Dendritic cell treated with granulocyte-macrophage colony-stimulating factor and Interleukin-4, amounts not matched to agents 40 ng/mL and 50 ng/mL, for 4 days (primary cell): Measurements from ENCODE around the gene CACNA1D.
A peak's percentile ranks its signal among the peaks of the same experiment; 100 is the strongest.

ENCODE experiments used
- H3K27ac Mint-ChIP-seq: one replicate; pipeline ENCODE4 v1.8.0; 2022; ENCODE audit warnings: mild to moderate bottlenecking, mixed read lengths
- H3K27me3 Mint-ChIP-seq: one replicate; pipeline ENCODE4 v1.8.0; 2022; ENCODE audit warnings: mild to moderate bottlenecking, mixed read lengths
- H3K36me3 Mint-ChIP-seq: one replicate; pipeline ENCODE4 v1.8.0; 2022; ENCODE audit warnings: low read depth, mixed read lengths
- H3K4me1 Mint-ChIP-seq: one replicate; pipeline ENCODE4 v1.8.0; 2022; ENCODE audit warnings: low read depth, mixed read lengths
- H3K4me3 Mint-ChIP-seq: one replicate; pipeline ENCODE4 v1.8.0; 2022; ENCODE audit warnings: mild to moderate bottlenecking, moderate library complexity, mixed read lengths
- H3K9me3 Mint-ChIP-seq: one replicate; pipeline ENCODE4 v1.8.0; 2022; ENCODE audit warnings: mixed read lengths
- intact Hi-C: fragments of 100-400 bp; cut with micrococcal nuclease; formaldehyde crosslinking; loops from one replicate; pipeline ENCODE4 v1.15.0; 2022

The CACNA1D gene

GRCh38 chr3:53614307-53614706, 119.9 kb downstream of the CACNA1D start:
- H3K36me3 Mint-ChIP-seq, result no peaks in the 10 kb centered on the region
- peak overlapping the region; percentile 78 for H3K27ac Mint-ChIP-seq
- peaks cover 20% of the 10 kb centered on the region for H3K27me3 Mint-ChIP-seq
- no peak overlapping the region for H3K4me3 Mint-ChIP-seq
- peaks cover 56% of the 10 kb centered on the region for H3K4me1 Mint-ChIP-seq
- no peaks in the 10 kb centered on the region for H3K9me3 Mint-ChIP-seq
- intact Hi-C loops, result no loop called here

- Mint-ChIP-seq H3K4me1 (peaks cover 52% of the 10 kb centered on the region), H3K27ac (peak overlapping the region; percentile 30), H3K27me3 (peaks cover 35% of the 10 kb centered on the region), H3K36me3 (no peaks in the 10 kb centered on the region), H3K4me3 (no peak overlapping the region), H3K9me3 (no peaks in the 10 kb centered on the region)
- intact Hi-C loops, result no loop called here
Measured at GRCh38 chr3:53616321-53616720, 121.9 kb downstream of the CACNA1D start.

DNA sequence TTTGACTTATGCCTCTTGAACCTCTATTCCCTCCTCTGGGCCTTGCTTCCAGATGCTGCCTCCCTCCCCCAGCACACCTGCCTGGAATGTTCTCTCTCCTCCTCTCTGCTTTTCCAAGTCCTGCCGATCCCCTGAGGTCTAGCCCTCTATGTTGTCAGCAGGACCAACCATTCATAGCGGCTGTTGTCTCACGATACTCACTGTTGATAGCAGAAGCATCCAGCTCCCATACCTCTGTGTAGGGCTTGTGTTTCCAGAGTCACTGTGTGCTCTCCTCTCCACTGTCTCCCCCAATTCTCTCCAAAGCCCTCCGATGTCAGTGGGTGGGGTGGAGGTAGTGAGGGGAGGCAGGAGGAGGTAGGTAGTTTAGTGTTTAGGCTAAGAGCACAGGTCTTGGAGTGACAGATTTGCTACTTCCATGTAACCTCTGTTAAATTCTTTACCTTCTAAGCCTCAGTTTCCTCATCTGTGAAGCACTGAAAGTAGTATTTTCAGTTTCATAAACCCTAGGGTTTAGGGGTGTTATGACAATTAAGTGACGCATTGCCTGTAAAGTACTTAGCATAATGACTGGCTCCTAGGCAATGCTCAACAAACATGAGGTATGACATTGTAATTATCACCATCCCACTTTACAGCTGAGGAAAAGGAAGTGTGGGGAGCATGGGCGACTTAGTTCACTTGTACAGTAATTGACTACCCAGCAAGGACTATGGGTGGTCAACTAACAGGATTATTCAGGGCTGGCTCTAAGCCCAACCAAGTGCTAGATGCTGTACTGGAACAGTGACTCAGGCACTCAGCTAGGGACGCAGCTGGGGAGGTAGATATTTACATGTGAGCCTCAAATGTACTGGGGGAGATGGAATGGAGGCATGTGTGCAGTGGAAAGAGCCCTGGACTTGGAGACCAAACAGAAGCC, 122.8 kb downstream of the CACNA1D start:
- H3K9me3 Mint-ChIP-seq, result no peaks in the 10 kb centered on the region
- H3K4me3 Mint-ChIP-seq, result no peak overlapping the region
- peaks cover 51% of the 10 kb centered on the region for H3K4me1 Mint-ChIP-seq
- intact Hi-C loops, result no loop called here
- H3K27ac Mint-ChIP-seq, result peak overlapping the region; percentile 30
- no peaks in the 10 kb centered on the region for H3K36me3 Mint-ChIP-seq
- peaks cover 36% of the 10 kb centered on the region for H3K27me3 Mint-ChIP-seq

DNA sequence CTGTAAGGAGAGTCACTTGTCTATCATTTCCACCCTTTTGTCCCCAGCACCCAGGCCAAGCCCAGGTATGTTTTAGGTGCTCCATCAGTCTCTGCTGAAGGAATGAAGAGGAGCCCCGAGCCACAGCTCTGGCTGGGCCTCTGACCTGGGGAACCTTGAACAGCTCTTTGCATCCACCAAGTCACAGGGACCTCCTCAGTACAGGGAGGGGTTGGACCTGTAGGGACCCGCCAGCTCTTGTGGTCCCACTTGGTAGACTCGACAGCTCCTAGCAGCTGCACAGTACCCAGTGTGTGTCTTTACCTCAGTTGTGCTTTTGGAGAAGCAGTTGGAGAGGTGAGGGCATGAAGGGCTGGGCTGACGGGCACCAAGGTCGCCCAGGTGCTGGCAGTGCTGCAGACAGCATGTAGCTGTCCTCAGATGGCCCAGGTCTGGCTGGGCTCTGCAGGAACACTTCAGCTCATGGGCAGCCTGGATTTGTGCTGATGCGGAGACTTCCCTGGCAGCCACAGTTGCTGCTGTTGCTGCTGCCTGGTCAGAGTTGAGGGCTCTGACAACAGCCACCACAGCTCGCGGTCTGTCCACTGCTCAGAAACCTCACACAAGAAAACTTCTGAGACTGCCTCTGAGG, 123.6 kb downstream of the CACNA1D start:
- Mint-ChIP-seq H3K27me3 (peaks cover 43% of the 10 kb centered on the region), H3K4me1 (peaks cover 45% of the 10 kb centered on the region), H3K4me3 (no peak overlapping the region), H3K9me3 (no peaks in the 10 kb centered on the region), H3K27ac (peak overlapping the region; percentile 15), H3K36me3 (no peaks in the 10 kb centered on the region)
- intact Hi-C loops, result no loop called here

GRCh38 chr3:53618524-53618906, 124.1 kb downstream of the CACNA1D start:
- Mint-ChIP-seq H3K9me3 (no peaks in the 10 kb centered on the region), H3K4me3 (no peak overlapping the region), H3K27ac (no peak overlapping the region), H3K36me3 (no peaks in the 10 kb centered on the region), H3K27me3 (peaks cover 44% of the 10 kb centered on the region), H3K4me1 (peaks cover 40% of the 10 kb centered on the region)
- intact Hi-C loops, result no loop called here

GRCh38 chr3:53618936-53619335, 124.5 kb downstream of the CACNA1D start:
- no peaks in the 10 kb centered on the region for H3K36me3 Mint-ChIP-seq
- intact Hi-C loops, result no loop called here
- no peaks in the 10 kb centered on the region for H3K9me3 Mint-ChIP-seq
- no peak overlapping the region for H3K27ac Mint-ChIP-seq
- H3K4me1 Mint-ChIP-seq, result peaks cover 37% of the 10 kb centered on the region
- peaks cover 47% of the 10 kb centered on the region for H3K27me3 Mint-ChIP-seq
- H3K4me3 Mint-ChIP-seq, result no peak overlapping the region

- Mint-ChIP-seq H3K27me3 (peaks cover 61% of the 10 kb centered on the region), H3K27ac (no peak overlapping the region), H3K4me3 (no peak overlapping the region), H3K4me1 (peaks cover 12% of the 10 kb centered on the region), H3K9me3 (no peaks in the 10 kb centered on the region), H3K36me3 (no peaks in the 10 kb centered on the region)
- intact Hi-C loops, result no loop called here
Measured at GRCh38 chr3:53624061-53624857, 129.8 kb downstream of the CACNA1D start.

DNA sequence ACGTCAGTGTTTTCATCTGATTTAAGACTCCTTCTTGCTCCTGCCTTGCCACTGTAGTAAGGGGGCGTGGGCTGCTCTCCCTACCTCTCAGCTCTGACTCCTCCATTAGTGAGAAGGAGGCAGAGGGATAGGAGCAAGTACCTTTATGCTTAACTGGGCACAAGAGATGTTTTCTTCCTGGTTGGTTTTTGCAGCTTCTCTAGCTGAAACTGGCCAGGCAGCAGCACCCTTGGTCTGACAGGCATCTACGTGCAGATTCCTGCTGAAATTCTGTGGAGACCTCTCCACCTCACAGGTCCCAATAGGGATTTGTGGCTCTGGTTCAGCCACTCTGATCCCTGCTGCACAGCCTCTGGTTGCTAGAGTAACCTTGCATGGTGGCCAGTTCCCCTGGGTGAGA, 132.5 kb downstream of the CACNA1D start:
- H3K4me1 Mint-ChIP-seq, result peaks cover 12% of the 10 kb centered on the region
- peaks cover 6% of the 10 kb centered on the region for H3K9me3 Mint-ChIP-seq
- no peak overlapping the region for H3K27ac Mint-ChIP-seq
- no peak overlapping the region for H3K4me3 Mint-ChIP-seq
- intact Hi-C loops, result no loop called here
- no peaks in the 10 kb centered on the region for H3K36me3 Mint-ChIP-seq
- H3K27me3 Mint-ChIP-seq, result peaks cover 56% of the 10 kb centered on the region

DNA sequence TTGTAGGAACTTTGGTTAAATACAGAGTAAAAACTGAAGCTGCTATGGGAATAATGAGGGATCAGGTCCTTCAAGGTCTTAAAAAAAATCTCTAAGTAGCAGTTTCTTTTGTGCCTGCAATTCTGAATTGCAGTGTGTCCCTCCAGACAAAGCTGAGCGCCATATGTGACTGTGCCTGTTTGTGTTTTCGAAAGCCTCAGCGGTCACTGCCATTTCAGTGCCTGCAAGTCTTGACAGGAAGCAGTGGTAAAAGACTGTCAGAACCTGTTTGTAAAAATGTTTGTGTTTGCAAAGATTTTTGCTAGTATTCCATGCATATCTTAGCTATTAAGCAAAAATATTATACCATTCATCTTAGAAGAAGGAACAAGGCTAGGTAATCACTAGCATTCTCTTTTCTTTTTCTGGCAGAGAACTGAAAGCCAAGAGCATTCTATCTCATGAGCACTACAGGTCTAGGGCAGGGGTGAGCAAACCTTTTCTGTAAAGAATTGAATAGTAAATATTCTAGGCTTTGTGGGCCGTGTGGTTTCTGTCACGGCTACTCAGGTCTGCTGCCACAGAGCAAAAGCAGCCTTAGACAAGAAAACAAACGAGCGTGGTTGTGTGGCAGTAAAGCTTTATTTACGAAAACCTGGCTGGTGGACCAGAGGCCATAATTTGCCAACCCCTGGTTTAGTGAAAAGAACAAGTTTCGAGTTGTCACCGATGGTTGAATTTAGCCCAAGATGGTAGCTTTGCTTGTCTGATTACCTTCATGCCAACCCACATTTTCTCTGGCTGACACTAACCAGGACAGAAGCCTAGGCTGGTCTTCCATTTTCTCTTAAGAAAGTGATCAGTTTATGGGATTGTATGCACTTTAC, 134.4 kb downstream of the CACNA1D start:
- intact Hi-C loops, result no loop called here
- Mint-ChIP-seq H3K27me3 (peaks cover 49% of the 10 kb centered on the region), H3K36me3 (no peaks in the 10 kb centered on the region), H3K4me3 (no peak overlapping the region), H3K4me1 (peaks cover 12% of the 10 kb centered on the region), H3K9me3 (peaks cover 10% of the 10 kb centered on the region), H3K27ac (no peak overlapping the region)

DNA sequence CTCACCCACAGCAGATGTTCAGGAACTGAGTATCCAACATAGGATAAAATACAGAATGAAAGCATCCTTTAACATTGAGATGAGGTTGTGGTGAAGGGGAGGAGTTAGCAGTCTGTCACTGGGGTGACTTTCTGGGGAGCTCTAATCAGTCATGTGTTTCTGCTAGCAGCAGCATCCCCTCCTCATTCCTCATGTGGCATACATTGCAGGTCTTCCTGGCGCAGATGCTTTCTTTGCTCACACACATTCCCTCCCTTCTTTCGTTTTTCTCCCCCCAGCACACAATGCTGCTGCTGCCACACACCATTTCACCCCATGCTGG, 135.0 kb downstream of the CACNA1D start:
- intact Hi-C loops, result no loop called here
- Mint-ChIP-seq H3K4me1 (peaks cover 7% of the 10 kb centered on the region), H3K4me3 (no peak overlapping the region), H3K27ac (no peak overlapping the region), H3K36me3 (no peaks in the 10 kb centered on the region), H3K9me3 (peaks cover 10% of the 10 kb centered on the region), H3K27me3 (peaks cover 44% of the 10 kb centered on the region)

DNA sequence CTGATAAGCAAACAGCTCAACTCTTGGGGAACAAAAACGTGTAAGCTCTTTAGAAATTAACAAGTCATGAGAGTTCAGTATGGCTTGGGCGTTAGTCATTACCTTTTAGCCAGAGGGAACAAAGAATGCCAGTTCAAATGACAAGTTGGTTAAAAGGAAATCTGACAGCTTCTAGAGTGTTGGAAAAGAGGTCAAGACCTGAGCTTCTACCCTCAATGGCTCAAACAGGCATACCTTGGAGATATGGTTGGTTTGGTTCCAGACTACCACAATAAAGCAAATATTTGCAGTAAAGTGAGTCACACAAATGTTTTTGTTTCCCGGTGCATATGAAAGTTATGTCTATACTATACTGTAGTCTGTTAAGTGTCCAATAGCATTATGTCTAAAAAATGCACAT, 136.1 kb downstream of the CACNA1D start:
- no peaks in the 10 kb centered on the region for H3K36me3 Mint-ChIP-seq
- H3K4me3 Mint-ChIP-seq, result no peak overlapping the region
- peaks cover 10% of the 10 kb centered on the region for H3K9me3 Mint-ChIP-seq
- intact Hi-C loops, result no loop called here
- peaks cover 45% of the 10 kb centered on the region for H3K27me3 Mint-ChIP-seq
- no peak overlapping the region for H3K27ac Mint-ChIP-seq
- H3K4me1 Mint-ChIP-seq, result peaks cover 7% of the 10 kb centered on the region

GRCh38 chr3:53633197-53633787, 138.9 kb downstream of the CACNA1D start:
- intact Hi-C loops, result no loop called here
- Mint-ChIP-seq H3K4me1 (no peaks in the 10 kb centered on the region), H3K4me3 (no peak overlapping the region), H3K27me3 (peaks cover 41% of the 10 kb centered on the region), H3K27ac (no peak overlapping the region), H3K9me3 (peaks cover 10% of the 10 kb centered on the region), H3K36me3 (no peaks in the 10 kb centered on the region)

DNA sequence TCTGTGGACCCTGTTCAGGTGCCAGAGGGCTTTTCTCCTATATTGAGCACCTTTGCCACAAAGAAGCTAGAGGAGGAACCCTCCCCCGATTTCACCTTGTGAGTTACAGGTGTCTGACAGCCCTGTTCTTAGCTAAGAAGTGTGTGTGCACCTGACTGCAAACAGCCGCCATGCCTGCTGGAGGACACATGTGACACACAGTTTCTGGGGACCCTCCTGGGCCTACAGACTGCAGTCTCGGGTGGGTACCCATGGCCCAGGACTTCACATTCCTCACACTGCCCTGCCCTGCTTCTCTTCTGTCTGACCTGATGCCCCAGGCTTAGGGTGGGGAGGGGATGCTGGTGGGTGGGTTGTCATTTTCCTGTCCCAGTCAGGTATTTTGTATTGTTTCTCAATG, 140.6 kb downstream of the CACNA1D start:
- Mint-ChIP-seq H3K36me3 (no peaks in the 10 kb centered on the region), H3K4me1 (no peaks in the 10 kb centered on the region), H3K27me3 (peaks cover 35% of the 10 kb centered on the region), H3K9me3 (peaks cover 10% of the 10 kb centered on the region), H3K27ac (no peak overlapping the region), H3K4me3 (no peak overlapping the region)
- intact Hi-C loops, result no loop called here
